B cell (primary cell): Measurements from ENCODE around the gene APLP1. TPM values are rescaled to one million over a fixed set of nuclear protein-coding genes. Genes with fewer than 3 reads are reported as not detected.

Experiments used
- ATAC-seq: fragments of 200-7000 bp; cut with Tn5 transposase; one replicate; pipeline ENCODE4 v1.10.0; 2021; ENCODE audit warnings: low read depth, mild to moderate bottlenecking, moderate number of reproducible peaks, moderate library complexity
- CTCF ChIA-PET: fragments of 350-600 bp; sonication (Branson Sonifier 250); formaldehyde crosslinking; loops from one replicate; lab custom pipeline; 2021; ENCODE audit warnings: antibody characterized with exemption, inconsistent platforms; lab: Charles Lee
- POLR2A ChIA-PET: fragments of 350-600 bp; sonication (Branson Sonifier 250); formaldehyde crosslinking; loops from one replicate; lab custom pipeline; 2021; ENCODE audit warnings: antibody characterized with exemption; lab: Charles Lee
- DNase-seq: peaks from one replicate; pipeline ENCODE4 v3.0.0; 2013
- H2AFZ ChIP-seq: 2 replicates; pipeline ENCODE4 v1.6.1; 2012; ENCODE audit warnings: mild to moderate bottlenecking, low read depth, low read length; ENCODE audit not compliant: insufficient read depth, poor library complexity, severe bottlenecking
- H3K27ac ChIP-seq, 2 donors: 1 replicate in 1 of 2; 2 replicates in 1 of 2; pipeline ENCODE4 v1.5.1; 2012 to 2013; ENCODE audit warnings: low read length in 2 of 2, mild to moderate bottlenecking in 2 of 2, moderate library complexity in 1 of 2
- H3K27me3 ChIP-seq, 4 experiments: fragments of 200-600 bp in 1 of 4; sonication (generic) in 1 of 4; replicated peaks in 1 of 4; 1 replicate in 2 of 4; 2 replicates in 2 of 4; pipeline versions ENCODE4 v1.6.1 to v1.7.0; 2013 to 2016; ENCODE audit warnings: low read length in 3 of 4, mild to moderate bottlenecking in 2 of 4, mixed read lengths in 1 of 4, moderate library complexity in 1 of 4; ENCODE audit not compliant: insufficient read depth in 4 of 4, control insufficient read depth in 3 of 4; ENCODE audit errors: control extremely low read depth in 1 of 4
- H3K36me3 ChIP-seq, 2 experiments: replicated peaks in 1 of 2; 1 replicate in 1 of 2; 2 replicates in 1 of 2; pipeline versions ENCODE4 v1.6.1 to v1.7.1; 2013; ENCODE audit warnings: low read length in 1 of 2; ENCODE audit not compliant: insufficient read depth in 2 of 2, control insufficient read depth in 1 of 2; ENCODE audit errors: control extremely low read depth in 1 of 2, extremely low read depth in 1 of 2
- H3K4me1 ChIP-seq, 2 donors: fragments of 200-600 bp in 1 of 2; sonication (generic) in 1 of 2; 1 replicate in 1 of 2; 2 replicates in 1 of 2; pipeline versions ENCODE4 v1.5.1 to v1.6.1; 2013 to 2017; ENCODE audit warnings: low read length in 2 of 2; ENCODE audit not compliant: control insufficient read depth in 2 of 2, insufficient read depth in 2 of 2
- H3K4me2 ChIP-seq: replicated peaks from 2 replicates; pipeline ENCODE3; 2012; ENCODE audit warnings: mild to moderate bottlenecking, low read depth, low read length; ENCODE audit not compliant: poor library complexity, severe bottlenecking
- H3K4me3 ChIP-seq, 5 experiments: fragments of 200-600 bp in 1 of 5; sonication (generic) in 1 of 5; 1 replicate in 3 of 5; 2 replicates in 2 of 5; pipeline versions ENCODE4 v1.5.1 to v1.7.0; 2011 to 2016; ENCODE audit warnings: low read length in 4 of 5, mild to moderate bottlenecking in 4 of 5, low read depth in 2 of 5, control low read depth in 1 of 5, moderate library complexity in 1 of 5; ENCODE audit not compliant: insufficient read depth in 1 of 5; ENCODE audit errors: control extremely low read depth in 1 of 5, extremely low read depth in 1 of 5
- H3K79me2 ChIP-seq: fragments of 200-600 bp; sonication (generic); one replicate; pipeline ENCODE4 v1.6.0; 2016; ENCODE audit warnings: low read length; ENCODE audit not compliant: control insufficient read depth, insufficient read depth
- H3K9ac ChIP-seq: fragments of 200-600 bp; sonication (generic); 2 replicates; pipeline ENCODE4 v1.6.1; 2017; ENCODE audit warnings: mild to moderate bottlenecking, low read length, moderate library complexity
- H3K9me3 ChIP-seq, 3 donors: one replicate each; pipeline versions ENCODE4 v1.6.1 to v1.7.1; 2013; ENCODE audit warnings: low read length in 2 of 3; ENCODE audit not compliant: control insufficient read depth in 2 of 3, insufficient read depth in 1 of 3; ENCODE audit errors: control extremely low read depth in 1 of 3
- H4K20me1 ChIP-seq: 2 replicates; pipeline ENCODE4 v1.6.0; 2012; ENCODE audit warnings: mild to moderate bottlenecking, low read length; ENCODE audit not compliant: insufficient read depth, control insufficient read depth, poor library complexity, severe bottlenecking
- H3K27ac Mint-ChIP-seq: one replicate; pipeline ENCODE4 v1.8.0; 2021; ENCODE audit warnings: mixed read lengths
- H3K27me3 Mint-ChIP-seq: one replicate; pipeline ENCODE4 v1.8.0; 2021; ENCODE audit warnings: mixed read lengths
- H3K4me1 Mint-ChIP-seq: one replicate; pipeline ENCODE4 v1.8.0; 2021; ENCODE audit warnings: mixed read lengths
- H3K4me3 Mint-ChIP-seq: one replicate; pipeline ENCODE4 v1.8.0; 2021; ENCODE audit warnings: mixed read lengths
- H3K9me3 Mint-ChIP-seq: one replicate; pipeline ENCODE4 v1.8.0; 2022; ENCODE audit warnings: mixed read lengths; ENCODE audit not compliant: insufficient read depth
- CTCF ChIP-seq: fragments of 200-600 bp; IDR thresholded peaks from one replicate; pipeline ENCODE4 v1.8.0; 2022; ENCODE audit warnings: antibody characterized with exemption, mild to moderate bottlenecking
- EZH2 ChIP-seq: IDR thresholded peaks from 2 replicates; pipeline ENCODE4 v1.6.1; 2012; ENCODE audit warnings: borderline replicate concordance, low read depth, mild to moderate bottlenecking, moderate library complexity, low read length; ENCODE audit not compliant: insufficient read depth, poor library complexity, severe bottlenecking
- WGBS: methylation state at CpG from one replicate; pipeline ENCODE4 v1.1.5; 2013; ENCODE audit warnings: missing lambda C conversion rate; ENCODE audit not compliant: insufficient coverage; 5-methylcytosine and 5-hydroxymethylcytosine counted together
- intact Hi-C: fragments of 100-400 bp; cut with micrococcal nuclease; formaldehyde crosslinking; loops from one replicate; pipeline ENCODE4 v1.10.0; 2022
- polyA plus RNA-seq: library from polyadenylated mRNA; depleted of rRNA; stranded (reverse); fragments of >200 nt; gene quantifications from 2 replicates; pipeline ENCODE4 v1.2.3, GENCODE V29; 2012
- total RNA-seq, 2 donors: library from RNA; stranded (reverse); fragments of 120-200 nt in 1 of 2; gene quantifications; 1 replicate in 1 of 2; 2 replicates in 1 of 2; pipeline versions ENCODE4 v1.2.3 to v1.2.4, GENCODE V29; 2013 to 2022

Gene APLP1
- total and polyA plus RNA-seq, 2 donors (not counting 1 experiment from before 2014, with no cell fraction given) = 0.06 TPM; not detected in 1

- Histone ChIP-seq H3K9me3 (no peaks in the 10 kb centered on the region), H3K4me1 (peaks cover 4% of the 10 kb centered on the region in 2 donors), H3K27ac (no peak overlapping the region), H3K4me2 (no peak overlapping the region), H3K27me3 (no peaks in the 10 kb centered on the region), H3K4me3 (no peak overlapping the region), H3K36me3 (peaks cover 4 to 45% of the 10 kb centered on the region in 2 experiments), H3K9ac (no peak overlapping the region), H4K20me1 (peaks cover 50% of the 10 kb centered on the region), H2AFZ (no peak overlapping the region), H3K79me2 (peaks cover under 1% of the 10 kb centered on the region)
- WGBS = 100% methylated on average over 4 of the region's 8 CpGs
- Mint-ChIP-seq H3K27ac (no peak overlapping the region), H3K9me3 (no peaks in the 10 kb centered on the region), H3K4me1 (peaks cover 17% of the 10 kb centered on the region), H3K4me3 (no peak overlapping the region), H3K27me3 (no peaks in the 10 kb centered on the region)
- TF ChIP-seq CTCF (no peak), EZH2 (no peak)
- ATAC-seq (no peak), DNase-seq (peak; percentile 61)
- POLR2A ChIA-PET = no interaction called here
- CTCF ChIA-PET = interaction anchor here (0.8 to 1.4 kb wide), 3 partner anchors 46 to 193 kb away, joined by 3 to 4 read pairs (median 4); no protein-coding TSS in a partner anchor
- intact Hi-C loops = no loop called here
These were observed 17.5 kb downstream of the APLP1 start for GRCh38 chr19:35885904-35886303.

GRCh38 chr19:35887197-35887596 is 18.8 kb downstream of the APLP1 start:
- H3K27ac ChIP-seq = no peak overlapping the region
- peaks cover 15% of the 10 kb centered on the region for H3K4me1 Mint-ChIP-seq
- H3K4me2 ChIP-seq = no peak overlapping the region
- H3K27me3 ChIP-seq = no peaks in the 10 kb centered on the region
- ChIA-PET POLR2A (no interaction called here), CTCF (interaction anchor here (0.7 kb wide), 1 partner anchor 57 kb away, joined by 5 read pairs; no protein-coding TSS in a partner anchor)
- H3K4me1 ChIP-seq = peaks cover 3 to 4% of the 10 kb centered on the region in 2 donors
- no peak overlapping the region for H2AFZ ChIP-seq
- no peaks in the 10 kb centered on the region for H3K27me3 Mint-ChIP-seq
- 97% methylated on average over 3 of the region's 5 CpGs for WGBS
- H3K9me3 ChIP-seq = no peaks in the 10 kb centered on the region
- no peaks in the 10 kb centered on the region for H3K9me3 Mint-ChIP-seq
- H3K4me3 ChIP-seq = no peak overlapping the region
- DNase-seq (peak; percentile 66), ATAC-seq (no peak)
- TF ChIP-seq EZH2 = no peak
- intact Hi-C loops = no loop called here
- H3K27ac Mint-ChIP-seq = no peak overlapping the region
- H3K4me3 Mint-ChIP-seq = no peak overlapping the region
- H3K9ac ChIP-seq = no peak overlapping the region
- peaks cover 2% of the 10 kb centered on the region for H3K79me2 ChIP-seq
- peaks cover 6 to 55% of the 10 kb centered on the region in 2 experiments for H3K36me3 ChIP-seq
- H4K20me1 ChIP-seq = peaks cover 62% of the 10 kb centered on the region
